ENCODE measurements around the gene TRAF5.

TRAF5 gene

GRCh38 chr1:211328866-211329475 lies 2.3 kb downstream of the TRAF5 start:
- no peak for TF ChIP-seq CREB5 (CRISPR knock-in tag; IDR thresholded peaks at IDR 0.05; ENCODE audit: low read depth)
- no peak for TF ChIP-seq PATZ1 (CRISPR knock-in tag; IDR thresholded peaks at IDR 0.05; ENCODE audit: borderline replicate concordance)
- TF ChIP-seq, protein P1, sequence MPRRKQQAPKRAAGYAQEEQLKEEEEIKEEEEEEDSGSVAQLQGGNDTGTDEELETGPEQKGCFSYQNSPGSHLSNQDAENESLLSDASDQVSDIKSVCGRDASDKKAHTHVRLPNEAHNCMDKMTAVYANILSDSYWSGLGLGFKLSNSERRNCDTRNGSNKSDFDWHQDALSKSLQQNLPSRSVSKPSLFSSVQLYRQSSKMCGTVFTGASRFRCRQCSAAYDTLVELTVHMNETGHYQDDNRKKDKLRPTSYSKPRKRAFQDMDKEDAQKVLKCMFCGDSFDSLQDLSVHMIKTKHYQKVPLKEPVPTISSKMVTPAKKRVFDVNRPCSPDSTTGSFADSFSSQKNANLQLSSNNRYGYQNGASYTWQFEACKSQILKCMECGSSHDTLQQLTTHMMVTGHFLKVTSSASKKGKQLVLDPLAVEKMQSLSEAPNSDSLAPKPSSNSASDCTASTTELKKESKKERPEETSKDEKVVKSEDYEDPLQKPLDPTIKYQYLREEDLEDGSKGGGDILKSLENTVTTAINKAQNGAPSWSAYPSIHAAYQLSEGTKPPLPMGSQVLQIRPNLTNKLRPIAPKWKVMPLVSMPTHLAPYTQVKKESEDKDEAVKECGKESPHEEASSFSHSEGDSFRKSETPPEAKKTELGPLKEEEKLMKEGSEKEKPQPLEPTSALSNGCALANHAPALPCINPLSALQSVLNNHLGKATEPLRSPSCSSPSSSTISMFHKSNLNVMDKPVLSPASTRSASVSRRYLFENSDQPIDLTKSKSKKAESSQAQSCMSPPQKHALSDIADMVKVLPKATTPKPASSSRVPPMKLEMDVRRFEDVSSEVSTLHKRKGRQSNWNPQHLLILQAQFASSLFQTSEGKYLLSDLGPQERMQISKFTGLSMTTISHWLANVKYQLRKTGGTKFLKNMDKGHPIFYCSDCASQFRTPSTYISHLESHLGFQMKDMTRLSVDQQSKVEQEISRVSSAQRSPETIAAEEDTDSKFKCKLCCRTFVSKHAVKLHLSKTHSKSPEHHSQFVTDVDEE (CRISPR knock-in tag; IDR thresholded peaks at IDR 0.05) = no peak
- TF ChIP-seq, protein P2, sequence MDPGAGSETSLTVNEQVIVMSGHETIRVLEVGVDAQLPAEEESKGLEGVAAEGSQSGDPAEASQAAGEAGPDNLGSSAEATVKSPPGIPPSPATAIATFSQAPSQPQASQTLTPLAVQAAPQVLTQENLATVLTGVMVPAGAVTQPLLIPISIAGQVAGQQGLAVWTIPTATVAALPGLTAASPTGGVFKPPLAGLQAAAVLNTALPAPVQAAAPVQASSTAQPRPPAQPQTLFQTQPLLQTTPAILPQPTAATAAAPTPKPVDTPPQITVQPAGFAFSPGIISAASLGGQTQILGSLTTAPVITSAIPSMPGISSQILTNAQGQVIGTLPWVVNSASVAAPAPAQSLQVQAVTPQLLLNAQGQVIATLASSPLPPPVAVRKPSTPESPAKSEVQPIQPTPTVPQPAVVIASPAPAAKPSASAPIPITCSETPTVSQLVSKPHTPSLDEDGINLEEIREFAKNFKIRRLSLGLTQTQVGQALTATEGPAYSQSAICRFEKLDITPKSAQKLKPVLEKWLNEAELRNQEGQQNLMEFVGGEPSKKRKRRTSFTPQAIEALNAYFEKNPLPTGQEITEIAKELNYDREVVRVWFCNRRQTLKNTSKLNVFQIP (CRISPR knock-in tag; IDR thresholded peaks at IDR 0.05; ENCODE audit: borderline replicate concordance, low read depth) = no peak
- ATAC-seq = no peak

GRCh38 chr1:211329764-211330201 lies 3.1 kb downstream of the TRAF5 start:
- no peak for TF ChIP-seq SNAI2 (CRISPR knock-in tag; IDR thresholded peaks at IDR 0.05)
- TF ChIP-seq ISL1 (CRISPR knock-in tag; IDR thresholded peaks at IDR 0.05) = no peak
- ATAC-seq = no peak

DNA sequence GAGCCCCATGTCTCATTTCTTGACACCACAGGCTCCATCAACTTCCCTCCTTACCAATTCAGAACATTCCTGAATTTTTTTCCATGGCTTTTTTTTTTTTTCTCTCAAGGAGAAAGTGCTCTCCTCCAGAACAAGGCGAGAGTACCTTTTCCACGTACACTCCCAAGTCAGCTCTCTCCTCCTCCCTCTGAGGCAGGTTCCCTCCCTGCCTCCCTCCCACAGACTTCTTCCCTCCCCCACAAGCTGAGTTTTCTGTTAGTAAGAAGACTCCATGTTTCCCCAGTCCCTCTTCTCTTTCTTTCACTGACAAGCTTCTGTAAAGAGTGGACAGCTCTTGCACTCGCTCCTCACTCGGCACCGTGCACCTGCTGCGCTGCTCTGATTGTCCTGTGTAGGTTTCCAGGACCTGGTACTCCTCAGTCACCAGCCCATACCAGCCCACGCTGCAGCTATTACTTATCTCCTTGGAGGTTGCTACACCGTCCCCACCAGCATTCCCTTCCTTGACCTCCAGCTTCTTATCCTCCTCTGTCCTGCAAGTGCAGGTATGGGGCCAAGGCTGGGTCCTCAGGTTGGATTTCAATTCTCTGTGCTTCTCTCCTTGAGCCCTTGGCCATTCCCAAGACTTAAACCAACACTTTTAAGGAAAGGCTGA lies 3.8 kb downstream of the TRAF5 start:
- ATAC-seq = no peak
- no peak for TF ChIP-seq CSDC2 (CRISPR knock-in tag; IDR thresholded peaks at IDR 0.05)
- no peak for TF ChIP-seq TCF4 (CRISPR knock-in tag; IDR thresholded peaks at IDR 0.05; ENCODE audit: borderline replicate concordance)
- no peak for TF ChIP-seq RARB (CRISPR knock-in tag; IDR thresholded peaks at IDR 0.05)
- TF ChIP-seq PATZ1 (CRISPR knock-in tag; IDR thresholded peaks at IDR 0.05; ENCODE audit: borderline replicate concordance) = no peak
- no peak for TF ChIP-seq ZFP30 (CRISPR knock-in tag; IDR thresholded peaks at IDR 0.05)
- TF ChIP-seq, protein P2 (CRISPR knock-in tag; IDR thresholded peaks at IDR 0.05; ENCODE audit: borderline replicate concordance, low read depth) = no peak
- TF ChIP-seq ISL1 (CRISPR knock-in tag; IDR thresholded peaks at IDR 0.05) = no peak
- no peak for TF ChIP-seq ESRRG (CRISPR knock-in tag; IDR thresholded peaks at IDR 0.05)
- TF ChIP-seq, protein P1 (CRISPR knock-in tag; IDR thresholded peaks at IDR 0.05) = no peak

All from SK-N-SH treated with all-trans-retinoic acid at 6 μM for 48 hours (cell line).